Measurements from ENCODE around the gene TPBGL.

- no peak for TF ChIP-seq CTCF (conservative IDR thresholded peaks at IDR 0.05; ENCODE audit: low read depth, low read length)
- TF ChIP-seq EZH2 (IDR thresholded peaks at IDR 0.05; ENCODE audit: borderline replicate concordance, low read depth, low read length, poor library complexity, severe bottlenecking): no peak
Observed at GRCh38 chr11:75237050-75237449, 3.5 kb upstream of the TPBGL start.
